Fibroblast of lung (primary cell): ENCODE results near the gene MIER3.

ENCODE experiments used
- CTCF ChIP-seq, 2 donors: IDR thresholded peaks in 1 of 2; conservative IDR thresholded peaks in 1 of 2; 1 replicate in 1 of 2; 2 replicates in 1 of 2; pipeline ENCODE4 v1.5.1; 2011 to 2012; ENCODE audit warnings: low read length in 2 of 2, control low read depth in 1 of 2, inconsistent platforms in 1 of 2, low read depth in 1 of 2, mild to moderate bottlenecking in 1 of 2
- EZH2 ChIP-seq: IDR thresholded peaks from 2 replicates; pipeline ENCODE4 v1.5.1; 2012; ENCODE audit warnings: low read length, control low read depth, mild to moderate bottlenecking; ENCODE audit errors: missing control alignments

GRCh38 chr5:56873056-56873455 lies 78.9 kb downstream of the MIER3 start:
- no peak for TF ChIP-seq CTCF (conservative IDR thresholded peaks at IDR 0.05 in 1 of 2, IDR thresholded peaks at IDR 0.05 in 1 of 2; ENCODE audit: low read depth in 1 of 2, low read length in 2 of 2)
- TF ChIP-seq EZH2: no peak
